Right lobe of liver (tissue), 4 donors: ENCODE measurements around the gene ZNF442.

Experiments
- CTCF ChIP-seq, 4 donors: fragments of 200-600 bp in 3 of 4; fragments of 450-650 bp in 1 of 4; IDR thresholded peaks; one replicate each; pipeline versions ENCODE4 v1.5.1 to v1.8.0; 2016 to 2022; ENCODE audit warnings: antibody characterized with exemption in 4 of 4, mild to moderate bottlenecking in 2 of 4
- POLR2A ChIP-seq: fragments of 450-650 bp; IDR thresholded peaks from one replicate; pipeline ENCODE4 v1.6.1; 2017; ENCODE audit warnings: antibody characterized with exemption, mild to moderate bottlenecking
- donor health status: DM: no; HTN: no; CAD: no.
- donor health status: DM: no; HTN: no; CAD: no.
- donor health status: DM: no; HTN: yes; CAD: no.

- TF ChIP-seq POLR2A (no peak), CTCF (IDR thresholded peaks at IDR 0.05) (no peak)
Observed at GRCh38 chr19:12353375-12353774, 12.1 kb downstream of the ZNF442 start.
